ENCODE data around the gene PPP1R13B. TPM values are rescaled to one million over a fixed set of nuclear protein-coding genes. Genes with fewer than 3 reads are reported as not detected.

The PPP1R13B gene
- total RNA-seq, 4 donors from 2014 or later, result 5.6 to 71.6 (median 18.2) TPM

- H3K9me3 ChIP-seq, result no peaks in the 10 kb centered on the region
- DNase-seq, result peak in 1 of 2 donors; percentile 48
- H3K36me3 ChIP-seq, result no peaks in the 10 kb centered on the region
- no peak for TF ChIP-seq CTCF (IDR thresholded peaks at IDR 0.05)
- TF ChIP-seq POLR2A (IDR thresholded peaks at IDR 0.05), result peak in 1 of 2 donors; percentile 37
- H3K4me3 ChIP-seq, result no peak overlapping the region
- peak overlapping the region in 1 of 2 donors; percentile 5 for H3K27ac ChIP-seq
- intact Hi-C loops (cut with DNase I; ENCODE audit: low total_unique reads), result no loop called here
- no peaks in the 10 kb centered on the region for H3K27me3 ChIP-seq
- H3K4me1 ChIP-seq, result peaks cover 0 to 7% of the 10 kb centered on the region in 2 donors
Measured at GRCh38 chr14:103871596-103872480, 24.5 kb upstream of the PPP1R13B start.

GRCh38 chr14:103870891-103871595, 23.7 kb upstream of the PPP1R13B start:
- TF ChIP-seq CTCF (IDR thresholded peaks at IDR 0.05) (no peak), POLR2A (IDR thresholded peaks at IDR 0.05) (no peak)
- H3K9me3 ChIP-seq, result no peaks in the 10 kb centered on the region
- no peak for DNase-seq
- no peak overlapping the region for H3K4me3 ChIP-seq
- no peak overlapping the region for H3K27ac ChIP-seq
- intact Hi-C loops (cut with DNase I; ENCODE audit: low total_unique reads), result no loop called here
- H3K36me3 ChIP-seq, result no peaks in the 10 kb centered on the region
- no peaks in the 10 kb centered on the region for H3K27me3 ChIP-seq
- peaks cover 0 to 7% of the 10 kb centered on the region in 2 donors for H3K4me1 ChIP-seq

- Histone ChIP-seq H3K27me3 (no peaks in the 10 kb centered on the region), H3K36me3 (no peaks in the 10 kb centered on the region), H3K27ac (no peak overlapping the region), H3K4me1 (peaks cover 0 to 7% of the 10 kb centered on the region in 2 donors), H3K9me3 (no peaks in the 10 kb centered on the region), H3K4me3 (no peak overlapping the region)
- intact Hi-C loops (cut with DNase I; ENCODE audit: low total_unique reads), result no loop called here
- DNase-seq, result no peak
- no peak for TF ChIP-seq POLR2A (IDR thresholded peaks at IDR 0.05)
- no peak for TF ChIP-seq CTCF (IDR thresholded peaks at IDR 0.05)
Measured at GRCh38 chr14:103870144-103870876, 22.9 kb upstream of the PPP1R13B start.

- no peak for DNase-seq
- no peak for TF ChIP-seq CTCF (IDR thresholded peaks at IDR 0.05)
- no peak for TF ChIP-seq POLR2A (IDR thresholded peaks at IDR 0.05)
- no peaks in the 10 kb centered on the region for H3K27me3 ChIP-seq
- intact Hi-C loops (cut with DNase I; ENCODE audit: low total_unique reads), result no loop called here
- H3K4me1 ChIP-seq, result peaks cover 0 to 7% of the 10 kb centered on the region in 2 donors
- no peaks in the 10 kb centered on the region for H3K36me3 ChIP-seq
- no peak overlapping the region for H3K27ac ChIP-seq
- H3K9me3 ChIP-seq, result no peaks in the 10 kb centered on the region
- H3K4me3 ChIP-seq, result no peak overlapping the region
Measured at GRCh38 chr14:103869406-103870143, 22.2 kb upstream of the PPP1R13B start.
